IPS DF 6.9 (cell line): ENCODE results near the gene FOXG1.

ENCODE experiments used
- DNase-seq: peaks from one replicate; pipeline ENCODE4 v3.0.0-alpha.2; 2013; ENCODE audit warnings: low read depth, low spot score
- H3K27ac ChIP-seq: one replicate; pipeline ENCODE4 v1.5.1; 2013; ENCODE audit warnings: low read length, control low read depth
- H3K27me3 ChIP-seq: 2 replicates; pipeline ENCODE4 v1.6.1; 2013; ENCODE audit warnings: mild to moderate bottlenecking, low read length; ENCODE audit not compliant: control insufficient read depth, insufficient read depth
- H3K36me3 ChIP-seq: 2 replicates; pipeline ENCODE4 v1.6.1; 2013; ENCODE audit warnings: low read length; ENCODE audit not compliant: control insufficient read depth, insufficient read depth
- H3K4me1 ChIP-seq: 2 replicates; pipeline ENCODE4 v1.6.1; 2013; ENCODE audit warnings: low read length; ENCODE audit not compliant: control insufficient read depth, insufficient read depth
- H3K4me3 ChIP-seq: 2 replicates; pipeline ENCODE4 v1.5.1; 2013; ENCODE audit warnings: mild to moderate bottlenecking, low read length
- H3K9me3 ChIP-seq: 2 replicates; pipeline ENCODE4 v1.6.1; 2013; ENCODE audit warnings: low read length, inconsistent platforms; ENCODE audit not compliant: control insufficient read depth, insufficient read depth
- WGBS: extraction: QIAGEN DNeasy Blood & Tissue Kit; methylation state at CpG from one replicate; pipeline ENCODE4 v1.1.7; 2013; ENCODE audit warnings: mixed read lengths, missing lambda C conversion rate; ENCODE audit not compliant: insufficient read length, insufficient coverage; 5-methylcytosine and 5-hydroxymethylcytosine counted together

Gene FOXG1

GRCh38 chr14:28777471-28778137 lies 11.0 kb downstream of the FOXG1 start:
- Histone ChIP-seq H3K27ac (no peak overlapping the region), H3K4me3 (no peak overlapping the region), H3K9me3 (no peaks in the 10 kb centered on the region), H3K36me3 (no peaks in the 10 kb centered on the region), H3K4me1 (peaks cover 8% of the 10 kb centered on the region), H3K27me3 (peaks cover 49% of the 10 kb centered on the region)
- no peak for DNase-seq
- WGBS, result no CpG with 5 or more reads among the region's 17 CpGs

- Histone ChIP-seq H3K4me1 (peaks cover 8% of the 10 kb centered on the region), H3K27me3 (peaks cover 41% of the 10 kb centered on the region), H3K9me3 (no peaks in the 10 kb centered on the region), H3K27ac (no peak overlapping the region), H3K4me3 (no peak overlapping the region), H3K36me3 (no peaks in the 10 kb centered on the region)
- no CpG with 5 or more reads among the region's 28 CpGs for WGBS
- DNase-seq, result no peak
These were observed 11.8 kb downstream of the FOXG1 start for GRCh38 chr14:28778138-28779117.

GRCh38 chr14:28779456-28779855 lies 12.9 kb downstream of the FOXG1 start:
- DNase-seq, result no peak
- Histone ChIP-seq H3K4me1 (peaks cover 6% of the 10 kb centered on the region), H3K27me3 (peaks cover 39% of the 10 kb centered on the region)

DNA sequence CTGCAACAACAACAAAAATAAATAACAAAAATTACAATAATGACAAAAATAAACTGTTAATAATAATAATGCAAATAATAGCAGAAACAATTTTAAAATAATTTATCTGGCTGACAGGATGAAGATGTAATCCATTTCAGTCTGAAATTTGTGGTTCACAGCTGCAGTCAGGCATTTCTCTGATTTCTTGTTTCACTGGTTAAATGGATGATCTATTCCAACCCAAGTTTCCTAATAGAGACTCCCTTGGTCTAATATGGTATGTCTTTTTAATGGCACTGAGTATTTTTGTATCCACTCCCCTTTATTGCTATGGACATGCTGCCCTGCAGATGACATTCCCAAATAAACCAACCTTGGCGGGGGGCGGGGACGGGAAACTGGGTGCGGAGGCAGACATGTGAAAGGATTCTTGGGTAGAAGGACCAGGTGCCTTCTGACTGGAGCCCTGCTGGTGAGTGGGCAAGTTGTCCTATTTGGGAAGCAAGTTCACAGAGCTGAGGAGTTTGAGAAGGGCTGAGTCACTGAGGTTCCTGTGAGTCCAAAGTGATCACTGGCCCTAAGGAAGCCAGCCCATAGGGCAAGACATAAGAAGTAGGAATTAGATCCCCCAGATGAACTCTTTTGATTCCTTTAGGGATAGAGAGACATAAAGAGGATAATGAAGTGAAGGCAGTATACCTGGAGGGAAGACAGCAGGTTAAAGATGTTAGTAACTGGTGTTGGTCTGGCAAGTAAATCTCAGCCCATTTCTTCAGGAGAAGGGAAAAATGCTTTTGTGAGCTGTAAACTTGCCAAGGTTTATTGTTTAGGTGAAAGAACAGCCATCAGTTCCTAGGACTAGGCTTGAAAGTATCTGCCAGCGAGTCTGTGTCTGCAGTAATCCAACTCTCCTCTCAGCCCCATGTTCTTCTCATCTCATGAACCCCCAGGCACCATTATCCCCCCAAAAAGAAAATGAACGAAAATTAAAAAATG lies 14.5 kb downstream of the FOXG1 start:
- no peak for DNase-seq
- H3K27ac ChIP-seq, result no peak overlapping the region
- WGBS, result no CpG with 5 or more reads among the region's 6 CpGs

More at GRCh38 chr14:28779456-28779855, 12.9 kb downstream of the FOXG1 start:
- Histone ChIP-seq H3K36me3 (no peaks in the 10 kb centered on the region), H3K27ac (no peak overlapping the region), H3K4me3 (no peak overlapping the region), H3K9me3 (no peaks in the 10 kb centered on the region)

GRCh38 chr14:28782301-28782700 lies 15.7 kb downstream of the FOXG1 start:
- Histone ChIP-seq H3K9me3 (no peaks in the 10 kb centered on the region), H3K27me3 (peaks cover 33% of the 10 kb centered on the region), H3K27ac (no peak overlapping the region), H3K4me1 (peaks cover 6% of the 10 kb centered on the region), H3K4me3 (no peak overlapping the region), H3K36me3 (no peaks in the 10 kb centered on the region)
- no CpG with 5 or more reads among the region's 2 CpGs for WGBS
- DNase-seq, result no peak

More for the DNA sequence above, 14.5 kb downstream of the FOXG1 start:
- Histone ChIP-seq H3K4me1 (peaks cover 6% of the 10 kb centered on the region), H3K9me3 (no peaks in the 10 kb centered on the region), H3K36me3 (no peaks in the 10 kb centered on the region), H3K4me3 (no peak overlapping the region), H3K27me3 (peaks cover 33% of the 10 kb centered on the region)

- Histone ChIP-seq H3K27me3 (peaks cover 21% of the 10 kb centered on the region), H3K36me3 (no peaks in the 10 kb centered on the region), H3K9me3 (no peaks in the 10 kb centered on the region), H3K4me1 (peaks cover 4% of the 10 kb centered on the region), H3K4me3 (no peak overlapping the region), H3K27ac (no peak overlapping the region)
- WGBS, result no CpG with 5 or more reads among the region's 4 CpGs
- no peak for DNase-seq
These were observed 17.1 kb downstream of the FOXG1 start for GRCh38 chr14:28783664-28784063.

DNA sequence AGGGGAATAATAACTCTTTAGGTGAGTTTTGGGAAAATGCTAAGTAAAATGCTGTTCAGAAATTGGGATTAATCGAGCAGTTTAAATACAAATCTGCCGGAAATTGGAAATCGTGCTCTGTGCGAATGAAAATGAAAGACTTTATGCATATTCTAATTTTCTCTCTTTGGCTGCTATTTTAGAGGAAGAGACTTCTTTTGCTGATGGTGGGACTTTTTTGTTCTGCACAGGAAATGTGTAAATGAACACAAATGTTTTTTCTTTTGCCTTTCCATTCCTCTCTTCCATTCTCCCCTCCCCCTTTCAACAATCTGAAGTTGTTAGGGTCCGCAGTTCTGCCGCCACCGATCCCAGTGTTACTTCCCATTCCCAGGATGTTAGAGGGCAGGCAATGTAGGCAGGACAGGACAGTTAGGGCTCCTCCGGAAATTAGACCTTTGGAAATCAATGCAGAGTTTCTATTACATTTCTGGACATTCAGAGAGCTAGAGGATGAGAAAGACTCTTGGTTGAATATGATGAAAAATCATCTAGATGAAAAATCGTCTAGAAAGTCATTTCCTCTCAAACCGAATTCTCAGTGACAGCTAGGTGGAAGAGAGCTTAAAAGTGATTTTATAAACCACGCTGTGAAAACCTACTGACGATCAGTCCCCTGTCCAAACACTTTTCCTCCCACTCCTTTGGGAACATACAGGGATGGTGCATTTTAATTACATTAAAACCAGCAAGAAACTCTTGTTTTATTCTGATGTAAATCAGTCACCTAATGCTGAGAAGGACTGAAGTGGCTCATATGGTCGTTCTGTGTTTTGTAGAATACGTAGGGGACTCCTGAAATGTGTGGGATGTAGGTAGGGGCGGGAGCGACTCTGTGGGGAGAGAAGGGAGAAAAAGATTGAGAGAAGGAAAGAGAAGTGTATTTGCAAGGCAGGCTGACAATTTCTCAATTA lies 17.8 kb downstream of the FOXG1 start:
- no CpG with 5 or more reads among the region's 16 CpGs for WGBS
- peaks cover 21% of the 10 kb centered on the region for H3K27me3 ChIP-seq
- H3K4me3 ChIP-seq, result no peak overlapping the region; the same call in 1 of the 2 replicates
- no peak overlapping the region for H3K27ac ChIP-seq
- H3K4me1 ChIP-seq, result peaks cover 4% of the 10 kb centered on the region
- H3K9me3 ChIP-seq, result no peaks in the 10 kb centered on the region
- H3K36me3 ChIP-seq, result no peaks in the 10 kb centered on the region
- no peak for DNase-seq

- no peaks in the 10 kb centered on the region for H3K36me3 ChIP-seq
- no peaks in the 10 kb centered on the region for H3K9me3 ChIP-seq
- H3K4me3 ChIP-seq, result peak overlapping the region; percentile 59
- peaks cover 4% of the 10 kb centered on the region for H3K4me1 ChIP-seq
- no peak for DNase-seq
- H3K27me3 ChIP-seq, result peaks cover 21% of the 10 kb centered on the region
- WGBS, result no CpG with 5 or more reads among the region's 62 CpGs
- no peak overlapping the region for H3K27ac ChIP-seq
These were observed 18.7 kb downstream of the FOXG1 start for GRCh38 chr14:28785096-28785952.

- Histone ChIP-seq H3K4me3 (no peak overlapping the region), H3K9me3 (no peaks in the 10 kb centered on the region), H3K36me3 (no peaks in the 10 kb centered on the region), H3K4me1 (no peaks in the 10 kb centered on the region), H3K27me3 (no peaks in the 10 kb centered on the region), H3K27ac (no peak overlapping the region)
- no peak for DNase-seq
- WGBS, result no CpG with 5 or more reads among the region's 1 CpG
These were observed 40.9 kb downstream of the FOXG1 start for GRCh38 chr14:28807518-28807917.
